Measurements from ENCODE around the gene DPYSL4.

DPYSL4 gene

DNA sequence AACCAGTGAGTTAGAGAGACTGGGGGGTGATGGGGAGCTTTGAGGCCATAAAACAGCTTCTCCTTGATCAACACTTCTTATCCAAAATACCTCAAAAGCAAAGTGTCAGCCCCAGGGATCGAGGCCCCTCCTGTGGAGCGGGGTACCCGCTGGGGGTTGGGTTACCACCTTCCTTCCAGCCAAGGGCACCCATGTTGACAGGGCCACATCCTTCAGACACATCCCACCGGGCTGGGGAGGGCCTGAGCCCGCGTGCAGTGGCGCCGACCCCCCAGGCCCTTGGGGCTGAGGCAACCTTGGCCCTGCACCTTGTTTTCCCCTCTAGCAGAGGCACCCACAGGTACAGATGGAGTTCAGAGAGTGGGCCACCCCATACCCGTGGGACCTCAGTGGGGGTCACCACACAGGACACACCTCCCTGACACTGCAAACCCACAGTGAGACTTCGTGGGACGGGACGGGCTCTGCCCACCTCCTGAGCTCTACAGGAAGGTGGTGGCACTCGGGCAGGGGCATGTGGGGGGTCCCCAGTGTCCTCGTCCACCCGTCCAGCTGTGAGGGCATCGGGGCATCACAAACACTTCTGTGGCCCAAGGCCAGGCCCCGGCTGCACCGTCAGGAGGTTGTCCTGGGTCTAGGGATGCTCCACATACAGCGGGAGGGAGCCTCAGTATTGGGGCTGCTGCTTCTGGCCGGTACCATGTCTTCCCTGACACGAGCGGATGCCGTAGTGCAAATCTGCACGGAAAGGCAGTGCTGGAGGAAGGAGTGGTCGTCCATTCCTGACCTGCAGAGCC is 10.7 kb downstream of the DPYSL4 start:
- DNase-seq = no peak

GRCh38 chr10:132198068-132198370 is 11.3 kb downstream of the DPYSL4 start:
- DNase-seq = no peak

GRCh38 chr10:132198381-132199181 is 11.8 kb downstream of the DPYSL4 start:
- no peak for DNase-seq

DNA sequence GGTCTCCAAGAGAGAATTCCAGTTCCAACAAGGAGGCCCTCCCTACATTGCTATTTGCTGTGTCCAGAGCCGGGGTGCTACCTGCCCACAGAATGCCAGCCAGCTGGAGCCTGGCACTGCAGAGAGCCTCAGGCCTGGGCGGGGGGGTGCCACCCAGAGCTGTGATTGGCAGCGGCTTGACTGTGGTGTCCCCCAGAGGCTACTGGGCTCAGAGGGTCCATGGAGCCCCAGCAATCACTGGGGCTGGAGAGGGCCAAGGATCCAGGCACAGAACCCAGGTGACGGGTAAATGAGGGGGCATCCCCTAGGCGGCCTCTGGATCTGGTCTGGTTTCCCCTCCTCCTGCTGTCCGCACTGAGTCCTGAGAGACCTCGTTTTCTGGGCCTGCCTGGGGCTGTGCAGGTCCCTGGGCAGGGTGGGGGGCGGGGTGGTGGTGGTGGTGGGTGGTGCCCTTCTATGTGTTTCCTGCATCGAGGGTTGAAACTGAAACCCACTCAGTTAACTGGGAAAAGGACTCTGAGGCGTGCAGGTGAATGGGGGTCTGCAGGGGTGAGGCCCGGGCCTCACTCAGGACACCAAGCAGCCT is 12.6 kb downstream of the DPYSL4 start:
- no peak for DNase-seq

DNA sequence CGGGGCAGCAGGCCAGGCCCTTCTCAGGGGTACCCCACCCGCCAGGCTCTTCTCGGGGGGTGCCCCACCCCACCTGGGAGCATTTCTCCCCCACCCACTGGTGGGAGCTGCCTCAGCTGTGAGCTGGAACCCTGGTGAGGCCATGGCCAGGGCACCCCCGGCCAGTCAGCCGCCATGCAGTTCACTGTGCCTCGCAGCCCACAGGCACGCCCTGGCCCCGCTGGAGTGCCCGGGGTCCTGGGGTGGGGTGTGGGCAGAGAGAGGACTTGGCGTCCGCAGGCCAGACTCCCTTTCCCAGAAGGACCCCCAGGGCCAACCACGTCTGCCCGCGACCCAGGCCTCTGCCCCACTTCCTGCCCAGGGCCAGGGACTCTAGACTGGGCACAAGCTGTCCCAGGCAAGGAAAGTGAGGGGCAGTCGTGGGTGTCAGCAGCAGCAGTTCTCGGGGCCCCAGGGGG is 13.1 kb downstream of the DPYSL4 start:
- no peak for DNase-seq

- DNase-seq = no peak
These were observed 13.8 kb downstream of the DPYSL4 start for GRCh38 chr10:132200344-132201110.

GRCh38 chr10:132201111-132201969 is 14.6 kb downstream of the DPYSL4 start:
- no peak for DNase-seq

GRCh38 chr10:132202070-132202970 is 15.6 kb downstream of the DPYSL4 start:
- DNase-seq = no peak

GRCh38 chr10:132203256-132204077 is 16.7 kb downstream of the DPYSL4 start:
- no peak for DNase-seq

- no peak for DNase-seq
These were observed 17.5 kb downstream of the DPYSL4 start for GRCh38 chr10:132204078-132204780.

- no peak for DNase-seq
These were observed 18.2 kb downstream of the DPYSL4 start for GRCh38 chr10:132204781-132205473.

GRCh38 chr10:132205650-132206376 is 19.1 kb downstream of the DPYSL4 start:
- no peak for DNase-seq

GRCh38 chr10:132206377-132206745 is 19.6 kb downstream of the DPYSL4 start:
- DNase-seq = no peak

DNA sequence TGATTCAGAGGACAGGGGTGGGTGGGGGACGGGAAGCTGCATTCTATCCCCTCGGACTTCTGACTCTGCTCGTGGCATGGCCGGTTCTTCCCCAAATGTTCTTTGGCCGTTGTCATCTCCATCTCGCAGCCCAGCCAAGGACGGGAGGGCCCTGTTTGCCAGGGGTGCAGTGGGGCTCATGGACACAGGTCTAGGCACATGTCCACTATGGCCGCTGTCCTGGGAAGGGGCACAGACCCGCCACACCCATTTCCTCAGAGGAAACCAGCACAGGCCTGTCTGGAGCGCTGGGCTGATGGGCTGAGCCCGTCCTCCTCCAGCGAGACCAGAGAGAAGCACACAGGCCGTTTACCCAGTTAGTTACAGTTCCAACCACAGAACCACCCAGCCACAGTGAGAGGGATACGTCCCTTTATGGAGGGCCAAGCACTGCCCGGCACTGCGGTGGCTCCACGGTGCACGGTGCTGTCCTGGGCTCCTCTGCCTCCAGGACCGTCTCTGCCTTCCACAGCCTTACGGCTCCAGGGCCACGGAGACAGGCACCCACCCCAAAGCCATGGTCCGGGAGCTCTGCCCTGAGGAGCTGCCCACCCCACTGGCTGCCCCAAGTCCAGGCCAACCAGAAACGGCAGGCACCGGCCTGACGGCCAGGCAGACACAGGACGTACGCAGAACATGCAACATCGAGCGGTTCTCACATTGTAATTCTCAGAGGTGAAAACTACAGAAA is 20.2 kb downstream of the DPYSL4 start:
- no peak for DNase-seq

GRCh38 chr10:132207536-132208461 is 21.1 kb downstream of the DPYSL4 start:
- DNase-seq = no peak

- no peak for DNase-seq
These were observed 21.8 kb downstream of the DPYSL4 start for GRCh38 chr10:132208462-132209050.
